MM.1S (cell line): Measurements from ENCODE around the gene TUT7.

Experiments
- DNase-seq: peaks from one replicate; pipeline ENCODE4 v3.0.0-alpha.2; 2015
- H2AFZ ChIP-seq: fragments of 300-600 bp; sonication (generic); 2 replicates; pipeline ENCODE4 v1.6.0; 2016; ENCODE audit warnings: antibody characterized with exemption, low read length
- H3F3A ChIP-seq: fragments of 300-600 bp; sonication (generic); 2 replicates; pipeline ENCODE4 v1.6.1; 2016; ENCODE audit warnings: mild to moderate bottlenecking, antibody characterized with exemption, low read length, moderate library complexity, mixed read lengths; ENCODE audit not compliant: insufficient read depth
- H3K27ac ChIP-seq: fragments of 300-600 bp; sonication (generic); 2 replicates; pipeline ENCODE4 v1.5.1; 2016; ENCODE audit warnings: mild to moderate bottlenecking, low read length
- H3K27me3 ChIP-seq: fragments of 300-600 bp; sonication (generic); replicated peaks from 2 replicates; pipeline ENCODE4 v1.6.0; 2016; ENCODE audit warnings: low read length; ENCODE audit not compliant: insufficient read depth
- H3K36me3 ChIP-seq: fragments of 300-600 bp; sonication (generic); replicated peaks from 2 replicates; pipeline ENCODE4 v1.6.1; 2016; ENCODE audit warnings: mild to moderate bottlenecking, low read length, mixed read lengths; ENCODE audit not compliant: insufficient read depth
- H3K4me1 ChIP-seq: fragments of 300-600 bp; sonication (generic); 2 replicates; pipeline ENCODE4 v1.6.1; 2016; ENCODE audit warnings: low read length, mixed read lengths
- H3K4me2 ChIP-seq: fragments of 300-600 bp; sonication (generic); 2 replicates; pipeline ENCODE4 v1.6.0; 2016; ENCODE audit warnings: low read depth, low read length
- H3K4me3 ChIP-seq: fragments of 300-600 bp; sonication (generic); 2 replicates; pipeline ENCODE4 v1.5.1; 2016; ENCODE audit warnings: low read length, mixed read lengths
- H3K79me2 ChIP-seq: fragments of 300-600 bp; sonication (generic); 2 replicates; pipeline ENCODE4 v1.6.1; 2016; ENCODE audit warnings: mixed run types, low read length, mixed read lengths
- H3K9ac ChIP-seq: fragments of 300-600 bp; sonication (generic); 2 replicates; pipeline ENCODE4 v1.6.1; 2016; ENCODE audit warnings: low read length, mixed read lengths
- H3K9me2 ChIP-seq: fragments of 300-600 bp; sonication (generic); replicated peaks from 2 replicates; pipeline ENCODE4 v1.6.1; 2016; ENCODE audit warnings: mild to moderate bottlenecking, low read length, mixed read lengths; ENCODE audit not compliant: insufficient read depth
- H3K9me3 ChIP-seq: fragments of 300-600 bp; sonication (generic); replicated peaks from 2 replicates; pipeline ENCODE4 v1.6.1; 2016; ENCODE audit warnings: mild to moderate bottlenecking, low read length, mixed read lengths; ENCODE audit not compliant: insufficient read depth
- H4K20me1 ChIP-seq: fragments of 300-600 bp; sonication (generic); 2 replicates; pipeline ENCODE4 v1.6.1; 2016; ENCODE audit warnings: mild to moderate bottlenecking, low read length, moderate library complexity, mixed read lengths; ENCODE audit not compliant: insufficient read depth
- EZH2 ChIP-seq: fragments of 300-600 bp; sonication (generic); optimal IDR thresholded peaks from 2 replicates; pipeline ENCODE3; 2017; ENCODE audit warnings: low read depth, mild to moderate bottlenecking, antibody characterized with exemption, low read length, mixed read lengths
- EZH2phosphoT487 ChIP-seq: fragments of 300-600 bp; sonication (generic); IDR thresholded peaks from 2 replicates; pipeline ENCODE4 v1.6.1; 2018; ENCODE audit warnings: antibody characterized with exemption, low read length
- TF ChIP-seq, protein P1 (sequence below): fragments of 300-600 bp; sonication (generic); IDR thresholded peaks from 2 replicates; pipeline ENCODE4 v1.5.1; 2016; ENCODE audit warnings: antibody characterized with exemption, low read length, mixed read lengths

Gene TUT7

DNA sequence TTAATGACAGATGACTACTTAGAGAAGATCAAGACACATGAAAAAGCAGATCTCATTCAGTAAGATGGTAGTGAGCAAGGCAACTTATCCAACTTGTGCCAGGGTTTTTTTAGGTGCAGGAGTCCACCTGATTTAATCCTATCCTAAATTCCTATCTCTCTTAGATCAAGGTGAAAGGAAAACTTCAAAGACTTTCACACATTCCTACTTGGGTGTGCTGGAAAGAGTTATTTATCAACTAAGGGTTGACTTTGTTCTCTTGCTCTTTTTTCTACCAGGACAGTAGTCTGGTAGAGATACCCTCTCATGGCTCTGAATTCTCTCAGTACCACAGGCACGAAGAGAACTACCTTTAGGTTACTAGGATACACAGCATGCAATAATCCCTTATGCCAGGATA lies 18.2 kb downstream of the TUT7 start:
- Histone ChIP-seq H2AFZ (no peak overlapping the region), H4K20me1 (no peaks in the 10 kb centered on the region), H3K79me2 (peaks cover 9% of the 10 kb centered on the region; the same call in 1 of the 2 replicates), H3K4me1 (peaks cover 23% of the 10 kb centered on the region), H3K9me2 (no peaks in the 10 kb centered on the region), H3K27ac (no peak overlapping the region), H3K4me2 (no peak overlapping the region), H3F3A (peaks cover 12% of the 10 kb centered on the region), H3K4me3 (no peak overlapping the region), H3K36me3 (peaks cover 27% of the 10 kb centered on the region), H3K9me3 (no peaks in the 10 kb centered on the region), H3K27me3 (no peaks in the 10 kb centered on the region), H3K9ac (no peak overlapping the region)
- TF ChIP-seq EZH2, result no peak
- no peak for TF ChIP-seq EZH2phosphoT487
- TF ChIP-seq, protein P1, sequence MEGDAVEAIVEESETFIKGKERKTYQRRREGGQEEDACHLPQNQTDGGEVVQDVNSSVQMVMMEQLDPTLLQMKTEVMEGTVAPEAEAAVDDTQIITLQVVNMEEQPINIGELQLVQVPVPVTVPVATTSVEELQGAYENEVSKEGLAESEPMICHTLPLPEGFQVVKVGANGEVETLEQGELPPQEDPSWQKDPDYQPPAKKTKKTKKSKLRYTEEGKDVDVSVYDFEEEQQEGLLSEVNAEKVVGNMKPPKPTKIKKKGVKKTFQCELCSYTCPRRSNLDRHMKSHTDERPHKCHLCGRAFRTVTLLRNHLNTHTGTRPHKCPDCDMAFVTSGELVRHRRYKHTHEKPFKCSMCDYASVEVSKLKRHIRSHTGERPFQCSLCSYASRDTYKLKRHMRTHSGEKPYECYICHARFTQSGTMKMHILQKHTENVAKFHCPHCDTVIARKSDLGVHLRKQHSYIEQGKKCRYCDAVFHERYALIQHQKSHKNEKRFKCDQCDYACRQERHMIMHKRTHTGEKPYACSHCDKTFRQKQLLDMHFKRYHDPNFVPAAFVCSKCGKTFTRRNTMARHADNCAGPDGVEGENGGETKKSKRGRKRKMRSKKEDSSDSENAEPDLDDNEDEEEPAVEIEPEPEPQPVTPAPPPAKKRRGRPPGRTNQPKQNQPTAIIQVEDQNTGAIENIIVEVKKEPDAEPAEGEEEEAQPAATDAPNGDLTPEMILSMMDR, result no peak
- DNase-seq, result no peak

DNA sequence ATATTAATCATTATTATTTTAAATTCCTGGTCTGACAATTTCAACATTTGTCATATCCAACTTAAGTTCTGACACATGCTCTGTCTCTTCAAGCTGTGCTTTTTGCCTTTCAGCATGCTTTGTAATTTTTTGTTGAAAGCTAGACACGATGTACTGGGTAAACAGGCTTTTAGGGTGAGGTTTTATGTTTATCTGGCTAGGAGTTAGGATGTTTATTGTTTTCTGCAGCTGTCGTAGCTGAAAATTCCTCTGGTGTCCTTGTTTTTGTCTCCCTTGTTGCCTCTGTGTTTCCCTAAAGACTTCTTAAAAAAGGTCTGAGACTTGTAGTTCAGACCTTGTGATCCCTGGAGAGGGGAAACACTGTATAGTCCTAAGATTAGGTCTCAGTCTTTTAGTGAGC lies 20.6 kb downstream of the TUT7 start:
- Histone ChIP-seq H3K9me3 (no peaks in the 10 kb centered on the region), H3F3A (peaks cover 10% of the 10 kb centered on the region), H3K36me3 (peaks cover 15% of the 10 kb centered on the region), H3K4me3 (no peak overlapping the region), H3K4me1 (peaks cover 21% of the 10 kb centered on the region), H3K9me2 (no peaks in the 10 kb centered on the region), H3K27me3 (no peaks in the 10 kb centered on the region), H4K20me1 (no peaks in the 10 kb centered on the region), H3K4me2 (no peak overlapping the region), H3K79me2 (peaks cover 8% of the 10 kb centered on the region; the same call in 1 of the 2 replicates), H3K27ac (no peak overlapping the region), H2AFZ (no peak overlapping the region), H3K9ac (no peak overlapping the region)
- TF ChIP-seq EZH2, result no peak
- no peak for TF ChIP-seq EZH2phosphoT487
- TF ChIP-seq, protein P1, result no peak
- DNase-seq, result no peak

DNA sequence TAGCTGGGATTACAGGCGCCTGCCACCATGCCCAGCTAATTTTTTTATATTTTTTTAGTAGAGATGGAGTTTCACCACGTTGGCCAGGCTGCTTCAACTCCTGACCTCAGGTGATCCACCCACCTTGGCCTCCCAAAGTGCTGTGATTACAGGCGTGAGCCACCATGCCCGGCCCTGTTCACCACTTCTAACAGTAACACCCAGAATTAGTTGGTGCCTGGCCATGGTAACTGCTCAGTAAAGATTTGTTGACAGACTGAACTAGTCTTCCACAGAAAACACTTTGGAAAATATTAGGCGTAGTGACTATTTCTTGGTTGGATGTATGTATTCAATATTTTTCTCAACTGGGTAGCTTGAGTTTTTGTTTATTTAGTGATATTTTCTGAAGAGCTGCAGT lies 24.0 kb downstream of the TUT7 start:
- Histone ChIP-seq H3K36me3 (peaks cover 3% of the 10 kb centered on the region; the same call in 1 of the 2 replicates), H3K4me1 (no peaks in the 10 kb centered on the region)

More for the DNA sequence above, 24.0 kb downstream of the TUT7 start:
- no peak overlapping the region for H3K4me2 ChIP-seq
- H3K9me2 ChIP-seq, result no peaks in the 10 kb centered on the region
- no peaks in the 10 kb centered on the region for H3K27me3 ChIP-seq
- no peak for TF ChIP-seq EZH2phosphoT487
- TF ChIP-seq, protein P1, result no peak
- no peak for TF ChIP-seq EZH2
- no peak overlapping the region for H3K9ac ChIP-seq
- H3F3A ChIP-seq, result no peaks in the 10 kb centered on the region
- no peaks in the 10 kb centered on the region for H3K79me2 ChIP-seq
- no peaks in the 10 kb centered on the region for H3K9me3 ChIP-seq
- H4K20me1 ChIP-seq, result no peaks in the 10 kb centered on the region
- DNase-seq, result no peak
- no peak overlapping the region for H3K4me3 ChIP-seq
- no peak overlapping the region for H2AFZ ChIP-seq
- no peak overlapping the region for H3K27ac ChIP-seq
